NCI-H1417 (cell line): ENCODE results near the gene ZSWIM4.

Experiments used
- DNase-seq, 3 experiments: peaks; one replicate each; lab custom pipeline; 2025; lab: John Stamatoyannopoulos, UW

The ZSWIM4 gene

DNA sequence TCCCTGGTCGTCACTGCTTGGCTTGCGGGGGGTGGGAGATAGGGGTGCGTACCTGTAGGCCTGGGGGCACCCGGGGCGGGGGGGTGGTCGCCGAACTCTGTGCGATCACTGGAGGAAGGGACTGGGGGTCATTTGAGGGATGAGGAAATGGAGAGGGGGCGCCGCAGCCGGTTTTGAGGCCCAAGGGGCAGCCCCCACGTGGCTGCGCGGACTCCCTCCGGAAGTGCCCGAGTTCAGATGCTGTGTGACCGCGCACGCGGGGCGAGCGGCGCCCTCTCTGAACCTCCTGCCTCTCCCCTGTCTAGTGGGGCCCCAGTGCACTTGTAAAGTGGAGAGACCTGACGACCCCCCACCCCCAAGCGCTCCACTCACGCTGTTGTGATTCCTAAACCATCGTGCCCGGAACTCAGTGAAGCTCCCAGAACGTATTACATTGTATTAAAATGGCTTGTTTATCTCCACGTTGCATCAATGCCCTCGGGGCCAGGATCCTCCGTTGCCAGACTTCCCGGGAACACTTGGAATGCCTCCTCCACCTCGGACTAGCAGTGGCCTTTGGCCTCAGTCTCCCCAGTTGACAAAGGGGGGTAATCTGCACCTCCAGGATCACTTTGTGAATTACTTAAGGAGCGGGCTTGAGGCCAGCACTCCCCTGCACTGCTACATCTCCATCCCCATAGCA is 78.7 kb downstream of the ZSWIM4 start:
- no peak for DNase-seq

DNA sequence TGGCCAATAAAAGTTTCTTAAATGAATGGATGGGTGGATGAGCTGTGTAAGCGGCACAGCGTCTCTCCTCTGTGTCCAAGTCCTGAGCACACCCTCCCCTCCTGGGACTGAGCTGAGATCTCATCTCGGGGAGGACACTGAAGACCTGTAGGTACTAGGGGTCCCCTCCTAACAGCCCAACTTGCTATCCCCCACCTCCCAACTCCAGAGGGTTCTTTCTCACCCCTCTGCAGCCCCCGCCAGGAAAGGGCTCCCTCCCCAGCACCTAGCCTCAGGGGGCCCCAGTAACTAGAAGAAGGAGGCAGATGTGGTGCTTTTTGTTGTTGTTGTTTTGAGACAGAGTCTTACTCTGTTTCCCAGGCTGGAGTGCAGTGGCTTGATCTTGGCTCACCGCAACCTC is 80.6 kb downstream of the ZSWIM4 start:
- no peak for DNase-seq

DNA sequence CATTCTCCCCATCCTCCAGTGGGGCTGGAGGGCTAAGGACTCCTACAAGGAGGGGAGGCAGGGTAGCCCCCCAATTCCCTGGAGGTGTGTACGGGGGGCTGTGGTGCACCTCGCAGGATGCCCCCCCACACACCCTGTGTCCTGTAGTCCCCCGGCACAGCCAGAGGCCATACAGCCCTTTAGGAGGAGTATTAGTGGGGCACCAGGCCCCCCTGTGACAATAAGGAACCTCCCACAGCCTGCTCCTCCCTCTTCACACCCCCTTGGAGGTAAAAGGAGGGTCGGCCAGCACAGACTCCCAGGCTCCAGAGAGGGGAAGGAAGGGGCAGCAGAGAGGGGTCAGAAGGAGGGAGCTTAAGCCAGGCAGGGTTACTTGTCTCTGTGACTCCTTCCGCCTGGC is 81.6 kb downstream of the ZSWIM4 start, which contains the start of gene NANOS3:
TSS of gene NANOS3 (plus strand) at position 301 of the 400 bp plus-strand sequence. CDS start 115 bp downstream, outside the sequence.
- DNase-seq: no peak

DNA sequence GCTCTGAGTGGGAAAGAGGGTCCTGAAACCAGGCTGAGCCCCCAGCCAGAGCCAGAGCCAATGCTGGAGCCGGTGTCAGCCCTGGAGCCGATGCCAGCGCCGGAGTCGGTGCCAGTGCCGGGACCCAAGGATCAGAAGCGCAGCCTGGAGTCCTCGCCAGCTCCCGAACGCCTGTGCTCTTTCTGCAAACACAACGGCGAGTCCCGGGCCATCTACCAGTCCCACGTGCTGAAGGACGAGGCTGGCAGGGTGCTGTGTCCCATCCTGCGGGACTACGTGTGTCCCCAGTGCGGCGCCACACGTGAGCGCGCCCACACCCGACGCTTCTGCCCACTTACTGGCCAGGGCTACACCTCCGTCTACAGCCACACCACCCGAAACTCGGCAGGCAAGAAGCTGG is 82.1 kb downstream of the ZSWIM4 start:
- no peak for DNase-seq

DNA sequence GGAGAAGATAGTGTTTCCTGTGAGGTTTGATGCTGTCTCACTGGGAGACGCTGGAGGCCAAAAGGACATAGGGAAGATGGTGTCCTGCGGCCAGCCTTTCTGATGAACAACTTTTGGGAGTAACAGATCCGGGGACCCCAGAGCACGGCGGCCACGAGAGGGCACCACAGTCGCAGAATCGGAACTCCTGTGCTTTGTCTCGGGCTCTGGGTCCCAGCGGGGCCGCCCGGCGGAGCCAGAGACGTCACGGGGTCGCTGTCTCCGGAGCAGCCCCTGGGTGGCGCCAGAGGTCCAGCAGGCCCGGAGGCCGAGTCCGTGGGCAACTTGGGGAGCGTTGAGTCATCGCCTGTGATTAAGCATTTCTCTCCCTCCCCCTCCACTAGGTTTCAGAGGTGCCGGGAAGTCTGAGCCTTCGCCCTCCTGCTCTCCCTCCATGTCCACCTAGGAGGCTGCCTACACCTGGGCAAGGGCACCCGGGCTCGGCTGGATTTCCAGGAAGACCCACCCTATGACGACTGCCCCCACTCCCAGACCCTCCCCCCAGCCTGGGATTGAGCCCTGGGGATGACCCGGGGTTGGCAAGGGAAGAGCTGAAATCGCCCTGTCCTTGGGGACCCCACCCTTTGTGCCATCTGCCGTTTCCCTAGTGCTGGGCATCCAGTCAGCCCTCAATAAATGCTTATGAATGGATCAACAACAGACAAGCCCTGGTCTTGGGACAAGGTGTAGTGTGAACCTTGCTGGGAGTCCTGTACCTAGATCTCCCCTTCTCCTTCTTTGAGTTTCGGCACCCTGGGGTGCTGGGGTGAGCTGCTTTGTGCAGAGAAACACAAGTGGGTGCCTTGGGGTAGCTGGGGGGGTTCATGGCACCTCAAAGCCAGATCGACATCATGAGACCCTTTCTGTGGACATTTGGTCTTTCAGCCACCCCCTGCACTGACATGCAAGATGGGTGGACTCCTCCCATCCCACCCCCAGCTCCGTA is 85.1 kb downstream of the ZSWIM4 start:
- peak; percentile 80 to 97 (median 96) for DNase-seq

DNA sequence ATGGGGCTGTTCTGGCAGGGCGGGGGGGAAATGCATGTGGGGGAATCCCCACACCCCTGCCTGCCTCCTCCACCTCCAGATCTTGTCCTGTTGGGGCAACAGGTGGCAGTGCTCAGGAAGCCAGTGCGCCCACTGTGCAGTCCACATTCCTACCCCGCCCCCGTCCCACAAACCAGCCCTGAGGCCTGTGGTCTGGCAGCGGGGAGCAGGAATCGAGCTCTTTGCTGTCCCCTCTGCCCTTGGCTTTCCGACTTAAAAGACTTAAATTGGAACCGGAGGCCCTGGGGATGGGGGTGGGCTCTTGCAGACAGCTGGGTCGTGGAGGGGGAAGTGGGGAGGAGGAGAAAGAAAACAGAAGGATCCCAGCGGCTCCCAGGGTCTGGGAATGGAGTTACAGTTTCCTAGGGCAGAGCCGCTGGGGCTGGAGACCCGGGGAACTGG is 86.0 kb downstream of the ZSWIM4 start:
- DNase-seq: no peak
